ENCODE measurements around the gene NUMB.
"Not testable (repeated sequence)": the region's sequence is repeated elsewhere in the genome, so short reads cannot be mapped to it uniquely, and the experiment has no call there.

Gene NUMB

GRCh38 chr14:73465823-73466532 is 7.6 kb upstream of the NUMB start:
- no peak for DNase-seq (ENCODE audit: low spot score)

GRCh38 chr14:73463411-73463810 is 5.1 kb upstream of the NUMB start:
- no peak for DNase-seq (ENCODE audit: low spot score)

- no peak for DNase-seq (ENCODE audit: low spot score)
These were observed 4.5 kb upstream of the NUMB start for GRCh38 chr14:73462815-73463214.

- DNase-seq (ENCODE audit: low spot score) = peak; percentile 41
These were observed 3.8 kb upstream of the NUMB start for GRCh38 chr14:73462048-73462715.

- DNase-seq (ENCODE audit: low spot score) = no peak
These were observed 3.2 kb upstream of the NUMB start for GRCh38 chr14:73461478-73462047.

GRCh38 chr14:73460691-73461127 is 2.4 kb upstream of the NUMB start:
- DNase-seq (ENCODE audit: low spot score) = no peak

- no peak for DNase-seq (ENCODE audit: low spot score)
These were observed 1.6 kb upstream of the NUMB start for GRCh38 chr14:73459959-73460358.

GRCh38 chr14:73457924-73458182 is 493 bp downstream of the NUMB start:
- DNase-seq (ENCODE audit: low spot score) = no peak

- DNase-seq (ENCODE audit: low spot score) = peak; percentile 51
These were observed 1.1 kb downstream of the NUMB start for GRCh38 chr14:73457041-73457923.

- DNase-seq (ENCODE audit: low spot score) = no peak
These were observed 3.1 kb downstream of the NUMB start for GRCh38 chr14:73455294-73455693.

GRCh38 chr14:73452341-73453186 is 5.8 kb downstream of the NUMB start:
- no peak for DNase-seq (ENCODE audit: low spot score)

- no peak for DNase-seq (ENCODE audit: low spot score)
These were observed 14.6 kb downstream of the NUMB start for GRCh38 chr14:73443758-73444157.

GRCh38 chr14:73441286-73441685 is 17.1 kb downstream of the NUMB start:
- DNase-seq (ENCODE audit: low spot score) = no peak

- DNase-seq (ENCODE audit: low spot score) = no peak
These were observed 19.4 kb downstream of the NUMB start for GRCh38 chr14:73438993-73439392.

GRCh38 chr14:73437206-73437605 is 21.1 kb downstream of the NUMB start:
- DNase-seq (ENCODE audit: low spot score) = no peak

GRCh38 chr14:73432124-73432523 is 26.2 kb downstream of the NUMB start:
- DNase-seq (ENCODE audit: low spot score) = no peak

GRCh38 chr14:73428353-73428824 is 30.0 kb downstream of the NUMB start:
- no peak for DNase-seq (ENCODE audit: low spot score)

GRCh38 chr14:73427516-73428264 is 30.7 kb downstream of the NUMB start:
- no peak for DNase-seq (ENCODE audit: low spot score)

GRCh38 chr14:73426877-73427276 is 31.5 kb downstream of the NUMB start:
- DNase-seq (ENCODE audit: low spot score) = no peak

- DNase-seq (ENCODE audit: low spot score) = no peak
These were observed 33.9 kb downstream of the NUMB start for GRCh38 chr14:73424453-73424852.

GRCh38 chr14:73423092-73423491 is 35.3 kb downstream of the NUMB start:
- not testable (repeated sequence) for DNase-seq (ENCODE audit: low spot score)
